Prostate gland (tissue), 2 donors: Measurements from ENCODE around the gene COX7A2. TPM values are rescaled to one million over a fixed set of nuclear protein-coding genes. Genes with fewer than 3 reads are reported as not detected.

Source experiments
- DNase-seq: peaks from one replicate; pipeline ENCODE4 v3.0.0-alpha.2; 2019; ENCODE audit warnings: low spot score
- H3K27ac ChIP-seq, 2 donors: fragments of 200-600 bp; sonication (generic); 2 replicates each; pipeline ENCODE4 v1.5.1; 2017 to 2019
- H3K27me3 ChIP-seq: fragments of 200-600 bp; sonication (generic); replicated peaks from 2 replicates; pipeline ENCODE4 v1.5.1; 2019; ENCODE audit not compliant: insufficient read depth
- H3K36me3 ChIP-seq, 2 donors: fragments of 200-600 bp; sonication (generic); 1 replicate in 1 of 2; 2 replicates in 1 of 2; pipeline versions ENCODE4 v1.5.1 to v1.8.1; 2017 to 2019
- H3K4me1 ChIP-seq: fragments of 200-600 bp; sonication (generic); replicated peaks from 2 replicates; pipeline ENCODE4 v1.5.1; 2019
- H3K4me3 ChIP-seq, 2 donors: fragments of 200-600 bp; sonication (generic); 2 replicates each; pipeline ENCODE4 v1.5.1; 2017 to 2019
- H3K9me3 ChIP-seq: fragments of 200-600 bp; sonication (generic); 2 replicates; pipeline ENCODE4 v1.5.1; 2017
- POLR2A ChIP-seq: fragments of 450-650 bp; IDR thresholded peaks from one replicate; pipeline ENCODE4 v1.6.1; 2016; ENCODE audit warnings: antibody characterized with exemption, mild to moderate bottlenecking
- POLR2AphosphoS5 ChIP-seq: sonication (generic); formaldehyde crosslinking; IDR thresholded peaks from one replicate; pipeline ENCODE4 v1.6.1; 2017; ENCODE audit warnings: antibody characterized with exemption
- WGBS: methylation state at CpG from one replicate; pipeline ENCODE4 v1.1.5; 2018; 5-methylcytosine and 5-hydroxymethylcytosine counted together
- intact Hi-C: fragments of 100-400 bp; cut with DNase I; formaldehyde crosslinking; loops from one replicate; pipeline ENCODE4 v1.14.2; 2022
- total RNA-seq, 2 donors: library from RNA; depleted of rRNA; stranded (reverse); fragments of >200 nt; gene quantifications; one replicate each; pipeline ENCODE4 v1.1.0, GENCODE V29; 2016
- TF ChIP-seq, protein P1 (sequence below), 4 experiments: fragments of 200-600 bp in 2 of 4; fragments of 450-650 bp in 2 of 4; sonication (generic) in 2 of 4; IDR thresholded peaks; 1 replicate in 3 of 4; 2 replicates in 1 of 4; pipeline ENCODE4 v1.5.1; 2016 to 2019; ENCODE audit warnings: antibody characterized with exemption in 4 of 4, mild to moderate bottlenecking in 2 of 4, moderate library complexity in 2 of 4

Gene COX7A2
- total RNA-seq, 2 donors from 2014 or later: 136 to 724 TPM

DNA sequence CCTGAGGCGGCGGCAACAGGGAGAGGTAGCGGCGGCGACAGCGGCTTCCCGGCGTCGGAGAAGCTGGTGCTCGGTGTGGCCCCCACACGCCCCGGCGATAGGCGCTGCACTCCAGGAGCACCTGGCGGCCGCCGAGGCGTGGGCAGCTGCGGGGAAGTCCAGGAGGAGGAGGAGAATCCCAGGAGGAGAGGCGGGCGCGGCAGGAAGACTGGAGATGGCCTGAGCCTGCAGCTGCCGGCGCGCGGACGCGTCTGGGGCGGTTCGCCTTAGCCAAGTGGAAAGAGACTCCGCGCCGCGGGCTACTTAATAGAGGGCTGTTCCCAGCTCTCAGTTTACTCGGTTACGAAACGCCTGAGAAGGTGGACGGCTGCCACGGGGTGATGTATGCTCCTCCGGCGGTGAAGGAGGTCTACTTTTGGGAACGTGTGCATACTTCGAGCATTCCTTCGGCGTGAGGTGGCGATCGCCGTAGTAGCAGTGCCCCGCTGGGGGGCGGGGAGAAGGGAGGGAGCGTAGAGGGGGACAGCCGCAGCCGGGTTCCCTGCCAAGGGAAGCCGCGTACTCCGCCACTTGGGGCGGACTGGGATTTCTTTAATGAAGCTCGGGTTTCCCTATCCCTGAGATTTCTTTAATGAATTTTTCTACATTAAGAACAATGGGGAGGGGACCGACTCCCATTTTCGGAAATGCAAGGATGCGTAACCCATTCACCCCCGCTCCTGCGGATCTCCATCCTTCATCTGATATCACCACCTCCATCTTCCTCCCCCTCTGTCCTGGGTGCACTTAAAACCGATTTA lies 37.6 kb downstream of the COX7A2 start, which contains the start of gene COL12A1:
TSS of gene COL12A1 (minus strand) at position 278 of the 800 bp plus-strand sequence. CDS start 3,261 bp downstream, outside the sequence.
- H3K4me3 ChIP-seq: peak within 1 kb of the TSS; percentile 37 to 38
- peak; percentile 14 for TF ChIP-seq POLR2A
- TF ChIP-seq, protein P1, sequence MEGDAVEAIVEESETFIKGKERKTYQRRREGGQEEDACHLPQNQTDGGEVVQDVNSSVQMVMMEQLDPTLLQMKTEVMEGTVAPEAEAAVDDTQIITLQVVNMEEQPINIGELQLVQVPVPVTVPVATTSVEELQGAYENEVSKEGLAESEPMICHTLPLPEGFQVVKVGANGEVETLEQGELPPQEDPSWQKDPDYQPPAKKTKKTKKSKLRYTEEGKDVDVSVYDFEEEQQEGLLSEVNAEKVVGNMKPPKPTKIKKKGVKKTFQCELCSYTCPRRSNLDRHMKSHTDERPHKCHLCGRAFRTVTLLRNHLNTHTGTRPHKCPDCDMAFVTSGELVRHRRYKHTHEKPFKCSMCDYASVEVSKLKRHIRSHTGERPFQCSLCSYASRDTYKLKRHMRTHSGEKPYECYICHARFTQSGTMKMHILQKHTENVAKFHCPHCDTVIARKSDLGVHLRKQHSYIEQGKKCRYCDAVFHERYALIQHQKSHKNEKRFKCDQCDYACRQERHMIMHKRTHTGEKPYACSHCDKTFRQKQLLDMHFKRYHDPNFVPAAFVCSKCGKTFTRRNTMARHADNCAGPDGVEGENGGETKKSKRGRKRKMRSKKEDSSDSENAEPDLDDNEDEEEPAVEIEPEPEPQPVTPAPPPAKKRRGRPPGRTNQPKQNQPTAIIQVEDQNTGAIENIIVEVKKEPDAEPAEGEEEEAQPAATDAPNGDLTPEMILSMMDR (IDR thresholded peaks at IDR 0.05): no peak
- peak; percentile 39 for TF ChIP-seq POLR2AphosphoS5
- no peaks in the 10 kb centered on the region for H3K9me3 ChIP-seq
- WGBS: under 1% methylated on average over 64 of the region's 64 CpGs
- intact Hi-C loops: loop anchor here (2.0 to 5.0 kb wide), 3 partner anchors 795 to 1349 kb away; no protein-coding TSS in a partner anchor
- peak within 1 kb of the TSS; percentile 41 to 60 for H3K27ac ChIP-seq
- peak; percentile 83 for DNase-seq
- no peaks in the 10 kb centered on the region for H3K4me1 ChIP-seq
- no peaks in the 10 kb centered on the region for H3K36me3 ChIP-seq
- peaks cover 3% of the 10 kb centered on the region for H3K27me3 ChIP-seq

DNA sequence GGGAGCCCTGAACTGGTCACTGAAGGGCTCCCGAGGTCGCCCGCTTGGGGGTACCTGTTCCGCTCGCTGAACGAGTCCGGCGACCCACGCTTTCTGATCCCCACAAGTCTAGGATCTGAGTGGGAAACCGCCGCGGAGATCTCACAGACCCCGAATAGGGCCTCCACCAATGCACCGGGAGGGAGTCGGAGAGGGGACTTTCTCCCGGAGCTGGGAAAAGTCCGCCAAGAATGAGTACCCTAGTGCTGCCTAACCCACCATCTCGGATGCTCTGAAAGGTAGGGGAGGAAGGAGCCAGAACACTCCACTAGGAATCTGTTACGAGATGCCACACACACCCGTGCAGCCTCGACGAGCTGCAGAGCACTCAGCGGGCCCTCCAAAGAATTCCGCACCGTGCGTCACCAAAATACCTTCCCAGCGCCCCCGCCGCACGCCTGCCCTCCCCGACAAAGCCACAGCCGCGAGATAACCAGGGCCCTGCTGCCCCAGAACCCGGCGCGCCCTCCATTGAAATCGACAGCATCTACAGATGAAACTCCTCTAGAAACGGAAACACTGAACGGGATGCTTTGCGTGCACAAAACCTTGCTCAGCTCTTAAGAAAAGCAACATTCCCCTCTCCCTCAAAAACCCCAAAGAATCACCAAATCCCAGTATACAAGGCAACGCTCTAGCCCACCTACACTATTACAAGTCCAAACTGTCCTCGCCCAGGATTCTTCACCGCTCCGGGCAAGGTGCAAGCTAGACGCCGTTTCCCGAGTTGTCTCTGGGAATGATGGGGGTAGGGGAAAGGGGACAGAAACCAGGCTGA lies 38.4 kb downstream of the COX7A2 start:
- TF ChIP-seq POLR2AphosphoS5: no peak
- TF ChIP-seq, protein P1 (IDR thresholded peaks at IDR 0.05): no peak
- TF ChIP-seq POLR2A: no peak
- intact Hi-C loops: loop anchor here (2.0 to 5.0 kb wide), 4 partner anchors 108 to 1348 kb away; no protein-coding TSS in a partner anchor
- DNase-seq: no peak
- Histone ChIP-seq H3K27ac (peak overlapping the region; percentile 41 to 60), H3K27me3 (peaks cover 3% of the 10 kb centered on the region), H3K4me1 (no peaks in the 10 kb centered on the region), H3K9me3 (no peaks in the 10 kb centered on the region), H3K4me3 (peak overlapping the region; percentile 37 to 38), H3K36me3 (no peaks in the 10 kb centered on the region)
- WGBS: under 1% methylated on average over 47 of the region's 47 CpGs

DNA sequence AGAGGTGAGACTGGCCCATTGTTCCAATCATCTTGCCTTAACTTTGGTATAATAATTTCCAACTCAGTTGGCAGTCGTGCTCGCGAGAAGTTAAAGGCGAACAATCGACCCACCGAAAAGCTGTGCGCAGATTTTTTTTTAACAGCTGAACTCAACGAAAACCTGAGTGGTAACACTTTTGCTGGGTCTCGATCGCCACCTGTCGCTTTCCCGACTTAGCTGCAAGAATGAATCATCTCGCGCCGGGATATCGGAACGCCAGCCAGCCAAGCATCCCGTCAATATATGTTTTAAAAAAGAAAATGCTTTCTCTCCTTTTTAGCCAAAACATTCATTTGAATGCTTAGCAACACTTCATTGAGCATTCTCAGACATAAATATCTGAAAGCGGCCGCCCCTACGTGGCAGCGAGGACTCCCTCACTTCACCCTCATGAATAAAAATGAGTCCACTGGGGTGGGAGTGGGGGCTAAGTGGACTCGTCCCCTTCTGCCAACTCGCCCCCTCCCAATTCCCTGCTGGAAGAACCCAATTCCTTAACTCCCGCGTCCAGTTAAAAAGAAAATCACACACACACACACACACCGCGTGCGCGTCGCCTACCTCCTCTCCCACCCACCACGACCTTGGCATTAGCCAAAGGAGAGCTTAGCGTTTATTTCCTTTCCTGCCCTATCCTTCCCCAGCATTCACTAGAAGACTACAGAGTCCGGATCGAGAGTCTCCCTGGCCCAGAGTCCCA lies 39.2 kb downstream of the COX7A2 start:
- no peaks in the 10 kb centered on the region for H3K36me3 ChIP-seq
- intact Hi-C loops: loop anchor here (2.0 to 5.0 kb wide), 2 partner anchors 107 to 794 kb away; no protein-coding TSS in a partner anchor
- H3K4me1 ChIP-seq: no peaks in the 10 kb centered on the region
- peak; percentile 49 for DNase-seq
- WGBS: under 1% methylated on average over 35 of the region's 35 CpGs
- TF ChIP-seq POLR2AphosphoS5 (peak; percentile 14), POLR2A (no peak)
- TF ChIP-seq, protein P1 (IDR thresholded peaks at IDR 0.05): peak; percentile 24 to 71 (median 61)
- peak overlapping the region; percentile 41 to 60 for H3K27ac ChIP-seq
- peaks cover 3% of the 10 kb centered on the region for H3K27me3 ChIP-seq
- H3K4me3 ChIP-seq: peak overlapping the region; percentile 37 to 38
- no peaks in the 10 kb centered on the region for H3K9me3 ChIP-seq

DNA sequence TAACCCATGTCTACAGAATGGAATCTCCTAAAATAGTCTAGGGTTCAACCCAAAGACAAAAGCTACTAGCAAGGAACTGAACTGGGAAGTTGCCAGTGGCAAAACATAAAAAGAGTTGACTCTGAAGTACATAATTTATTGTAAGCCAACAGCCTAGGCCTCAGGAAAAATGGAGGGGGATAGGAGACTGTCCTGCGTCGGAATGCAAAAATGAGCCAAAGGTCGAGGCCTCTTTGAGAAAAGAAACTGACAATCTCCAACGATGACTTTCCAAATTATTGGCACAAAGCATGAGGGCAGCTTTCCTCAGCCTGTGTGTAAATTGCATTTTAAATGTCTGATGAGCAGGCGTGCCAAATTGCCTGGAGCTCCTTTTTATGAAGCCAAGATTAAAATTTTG lies 39.9 kb downstream of the COX7A2 start:
- Histone ChIP-seq H3K4me3 (no peak overlapping the region), H3K4me1 (no peaks in the 10 kb centered on the region), H3K36me3 (no peaks in the 10 kb centered on the region), H3K27ac (no peak overlapping the region), H3K9me3 (no peaks in the 10 kb centered on the region), H3K27me3 (peaks cover 3% of the 10 kb centered on the region)
- WGBS: 9% methylated on average over 5 of the region's 5 CpGs
- intact Hi-C loops: loop anchor here (2.0 to 5.0 kb wide), 2 partner anchors 106 to 793 kb away; no protein-coding TSS in a partner anchor
- TF ChIP-seq POLR2A: no peak
- TF ChIP-seq, protein P1 (IDR thresholded peaks at IDR 0.05): no peak
- no peak for TF ChIP-seq POLR2AphosphoS5
- no peak for DNase-seq
